Measurements from ENCODE around the gene MSRB3.

Gene MSRB3

DNA sequence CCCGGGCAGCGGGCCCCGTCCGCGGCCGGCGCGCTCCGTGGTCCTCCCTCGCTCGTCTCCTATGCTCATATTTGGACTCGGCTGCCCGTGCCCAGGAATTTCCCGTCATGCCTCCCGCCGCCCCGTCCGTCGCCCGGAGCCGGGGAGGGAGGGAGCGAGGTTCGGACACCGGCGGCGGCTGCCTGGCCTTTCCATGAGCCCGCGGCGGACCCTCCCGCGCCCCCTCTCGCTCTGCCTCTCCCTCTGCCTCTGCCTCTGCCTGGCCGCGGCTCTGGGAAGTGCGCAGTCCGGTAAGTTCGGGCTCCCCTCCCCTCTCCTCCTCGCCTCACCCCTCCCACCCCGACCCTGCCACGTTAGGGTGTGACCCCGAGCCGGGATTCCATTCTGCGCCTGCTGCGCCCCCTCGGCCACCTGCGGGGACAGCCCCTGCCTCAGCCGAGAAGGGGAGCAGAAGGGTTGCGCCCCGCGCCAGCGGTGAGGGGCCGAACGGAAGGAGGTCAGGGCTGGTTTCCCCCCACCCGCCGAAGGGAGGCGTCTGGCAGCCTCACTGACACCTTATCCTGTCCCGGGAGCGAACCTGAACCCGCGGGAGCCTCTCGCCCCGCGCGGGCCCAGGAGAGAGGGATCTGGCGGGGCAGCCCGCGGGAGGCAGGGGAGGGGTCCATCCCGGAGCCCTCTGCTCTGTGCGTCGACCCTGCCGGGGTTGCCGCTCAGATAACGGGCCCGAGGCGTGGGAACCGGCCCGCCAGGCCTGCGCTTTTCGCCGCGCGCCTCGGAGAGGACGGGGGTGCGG lies at the start of gene MSRB3:
Gene MSRB3 (plus strand): TSS at position 108 of the 793 bp plus-strand sequence. CDS start 29,897 bp downstream, outside the sequence.
- POLR2A ChIA-PET: interaction anchor here (1.4 kb wide), 1 partner anchor 110 kb away, joined by 3 read pairs; the partner anchor contains the start of gene LEMD3
- DNase-seq (ENCODE audit: low read depth, low spot score): peak; percentile 10

DNA sequence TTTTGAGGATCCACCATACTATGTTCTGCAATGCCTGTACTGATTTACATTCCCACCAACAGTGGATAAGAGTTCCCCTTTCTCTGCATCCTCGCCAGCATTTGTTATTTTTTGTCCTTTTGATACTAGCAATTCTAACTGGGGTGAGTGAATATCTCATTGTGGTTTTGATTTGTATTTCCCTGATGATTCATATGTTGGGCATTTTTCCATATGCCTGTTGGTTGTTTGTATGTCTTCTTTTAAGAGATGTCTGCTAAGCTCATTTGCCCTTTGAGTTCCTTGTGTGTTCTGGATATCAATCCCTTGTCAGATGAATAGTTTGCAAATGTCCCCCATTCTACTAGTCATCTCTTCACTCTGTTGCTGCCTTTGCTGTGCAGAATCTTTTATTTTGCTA lies 49.0 kb upstream of the MSRB3 start:
- ChIA-PET CTCF (no interaction called here), POLR2A (no interaction called here)

More for the DNA sequence above, at the start of gene MSRB3:
- peak within 1 kb of the TSS; percentile 90 for H3K4me3 ChIP-seq (ENCODE audit: low read depth, low read length)
- CTCF ChIA-PET: interaction anchor here (0.7 to 1.3 kb wide), 2 partner anchors 22 to 157 kb away, joined by 3 read pairs; no protein-coding TSS in a partner anchor
- TF ChIP-seq, protein P1, sequence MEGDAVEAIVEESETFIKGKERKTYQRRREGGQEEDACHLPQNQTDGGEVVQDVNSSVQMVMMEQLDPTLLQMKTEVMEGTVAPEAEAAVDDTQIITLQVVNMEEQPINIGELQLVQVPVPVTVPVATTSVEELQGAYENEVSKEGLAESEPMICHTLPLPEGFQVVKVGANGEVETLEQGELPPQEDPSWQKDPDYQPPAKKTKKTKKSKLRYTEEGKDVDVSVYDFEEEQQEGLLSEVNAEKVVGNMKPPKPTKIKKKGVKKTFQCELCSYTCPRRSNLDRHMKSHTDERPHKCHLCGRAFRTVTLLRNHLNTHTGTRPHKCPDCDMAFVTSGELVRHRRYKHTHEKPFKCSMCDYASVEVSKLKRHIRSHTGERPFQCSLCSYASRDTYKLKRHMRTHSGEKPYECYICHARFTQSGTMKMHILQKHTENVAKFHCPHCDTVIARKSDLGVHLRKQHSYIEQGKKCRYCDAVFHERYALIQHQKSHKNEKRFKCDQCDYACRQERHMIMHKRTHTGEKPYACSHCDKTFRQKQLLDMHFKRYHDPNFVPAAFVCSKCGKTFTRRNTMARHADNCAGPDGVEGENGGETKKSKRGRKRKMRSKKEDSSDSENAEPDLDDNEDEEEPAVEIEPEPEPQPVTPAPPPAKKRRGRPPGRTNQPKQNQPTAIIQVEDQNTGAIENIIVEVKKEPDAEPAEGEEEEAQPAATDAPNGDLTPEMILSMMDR (IDR thresholded peaks at IDR 0.05; ENCODE audit: insufficient read depth, low read length, missing control alignments): peak; percentile 23

DNA sequence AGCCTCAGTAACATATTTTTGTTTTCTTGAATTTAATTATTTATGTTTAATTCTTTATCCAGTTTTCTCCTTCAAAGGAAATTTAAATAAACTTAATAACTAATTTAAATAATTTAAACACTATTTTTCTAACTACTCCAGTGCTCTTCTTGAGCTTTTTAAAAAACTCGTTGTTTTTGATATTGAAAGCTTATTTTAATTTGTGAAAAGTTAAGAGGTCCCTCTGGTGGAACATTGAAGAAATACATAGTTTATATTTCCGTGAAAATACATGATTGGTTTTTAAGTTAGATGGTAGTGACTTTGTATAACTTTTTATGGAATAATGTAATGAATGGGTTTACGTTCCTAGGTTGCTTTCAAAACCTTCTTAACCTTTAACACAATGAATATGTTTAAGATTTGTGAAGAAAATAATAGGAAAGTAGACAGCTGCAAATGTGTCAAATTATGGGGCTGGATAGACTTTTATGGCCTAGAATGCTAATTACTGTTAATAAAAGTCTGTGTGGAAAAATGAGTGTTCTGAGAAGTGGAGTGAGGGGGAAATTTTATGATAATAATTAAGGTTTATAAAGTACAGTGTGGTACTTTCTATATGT lies 45.9 kb upstream of the MSRB3 start:
- DNase-seq (ENCODE audit: low read depth, low spot score): no peak

More for the DNA sequence above, 49.0 kb upstream of the MSRB3 start:
- TF ChIP-seq, protein P1 (IDR thresholded peaks at IDR 0.05; ENCODE audit: insufficient read depth, low read length, missing control alignments): no peak
- DNase-seq (ENCODE audit: low read depth, low spot score): peak; percentile 21
- H3K4me3 ChIP-seq (ENCODE audit: low read depth, low read length): no peak overlapping the region

DNA sequence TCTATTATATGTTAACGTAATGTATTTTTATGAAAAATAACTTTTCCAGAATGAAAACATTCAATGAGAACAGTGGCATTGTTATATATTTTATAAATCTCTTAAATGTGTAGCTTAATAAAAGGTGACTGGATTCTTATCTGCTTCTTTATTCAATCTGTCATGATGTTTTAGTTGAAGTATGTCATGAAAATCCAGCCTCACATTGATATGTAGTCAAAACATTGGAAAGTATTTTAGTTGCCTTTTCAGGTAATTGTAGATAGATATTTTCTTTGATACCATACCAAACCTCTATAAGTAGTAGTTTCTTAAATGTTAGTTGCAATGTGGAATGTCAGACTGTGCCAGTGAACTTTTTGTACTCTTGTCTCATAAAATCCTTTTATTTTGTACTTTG lies 41.3 kb upstream of the MSRB3 start:
- no peak for DNase-seq (ENCODE audit: low read depth, low spot score)
- ChIA-PET POLR2A (no interaction called here), CTCF (interaction anchor here (1.0 to 1.2 kb wide), 2 partner anchors 13 to 343 kb away, joined by 3 read pairs; no protein-coding TSS in a partner anchor)
- TF ChIP-seq, protein P1 (IDR thresholded peaks at IDR 0.05; ENCODE audit: insufficient read depth, low read length, missing control alignments): no peak
- H3K4me3 ChIP-seq (ENCODE audit: low read depth, low read length): no peak overlapping the region

More for the DNA sequence above, 45.9 kb upstream of the MSRB3 start:
- H3K4me3 ChIP-seq (ENCODE audit: low read depth, low read length): no peak overlapping the region
- POLR2A ChIA-PET: no interaction called here
- CTCF ChIA-PET: interaction anchor here (0.7 to 4.7 kb wide), 27 partner anchors 8 to 875 kb away, joined by 3 to 63 read pairs (median 4); no protein-coding TSS in a partner anchor
- TF ChIP-seq, protein P1 (IDR thresholded peaks at IDR 0.05; ENCODE audit: insufficient read depth, low read length, missing control alignments): no peak

DNA sequence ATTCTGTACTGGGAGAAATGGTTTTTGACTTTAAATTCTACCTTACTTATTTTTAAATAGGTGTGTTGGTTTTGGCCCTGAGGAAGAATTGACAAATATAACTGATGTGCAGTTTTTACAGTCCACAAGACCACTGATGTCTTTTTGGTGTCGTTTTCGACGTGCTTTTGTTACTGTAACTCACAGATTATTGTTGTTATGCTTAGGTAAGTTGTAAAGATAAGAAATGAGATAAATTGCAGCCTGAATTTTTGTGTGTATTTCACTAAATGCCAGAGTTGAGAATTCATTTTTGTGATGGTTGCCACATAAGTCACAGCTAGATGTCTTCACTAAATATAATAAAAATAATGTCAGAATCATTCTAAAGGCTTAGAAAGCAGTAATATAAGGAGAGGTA lies 39.9 kb upstream of the MSRB3 start:
- POLR2A ChIA-PET: no interaction called here
- CTCF ChIA-PET: interaction anchor here (1.2 kb wide), 1 partner anchor 30 kb away, joined by 3 read pairs; no protein-coding TSS in a partner anchor

More for the DNA sequence above, 39.9 kb upstream of the MSRB3 start:
- DNase-seq (ENCODE audit: low read depth, low spot score): no peak
- no peak overlapping the region for H3K4me3 ChIP-seq (ENCODE audit: low read depth, low read length)
- TF ChIP-seq, protein P1 (IDR thresholded peaks at IDR 0.05; ENCODE audit: insufficient read depth, low read length, missing control alignments): no peak

Measured in AG04449 (cell line).